ENCODE measurements around the gene GJA5.

DNA sequence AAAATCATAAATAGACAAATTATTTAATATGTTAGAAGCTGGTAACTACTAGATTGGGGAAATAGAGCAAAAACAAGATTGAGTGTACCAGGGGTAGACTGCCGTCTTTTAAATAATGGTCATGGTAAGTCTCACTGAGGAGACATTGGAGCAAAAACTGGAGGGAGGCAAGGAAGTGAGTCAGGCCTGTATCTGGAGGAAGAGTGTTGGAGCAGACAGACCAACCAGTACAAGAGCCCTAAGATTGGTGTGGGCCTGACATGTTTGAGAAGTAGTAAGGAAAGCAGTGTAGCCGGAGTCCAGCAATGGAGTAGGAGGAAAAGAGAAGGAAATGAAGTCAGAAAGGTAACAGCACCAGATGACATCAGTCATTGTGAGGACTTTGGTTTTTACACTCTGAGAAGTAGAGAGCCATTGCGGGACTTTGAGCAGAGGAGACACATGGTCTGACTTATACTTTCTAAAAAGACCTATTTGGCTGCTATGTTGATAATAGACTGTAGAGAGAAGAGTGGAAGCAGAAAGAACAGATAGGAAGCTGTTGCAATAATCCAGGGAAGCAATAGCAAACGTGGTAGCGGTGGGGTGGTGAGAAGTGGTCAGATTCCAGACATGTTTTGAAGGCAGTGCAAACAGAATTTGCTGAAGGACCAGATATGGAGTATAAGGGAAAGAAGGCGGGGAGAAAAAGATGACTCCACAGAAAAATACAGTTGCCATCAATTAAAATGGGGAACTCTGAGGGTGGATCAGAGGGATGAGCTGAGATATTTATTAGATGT lies 44.7 kb upstream of the GJA5 start:
- TF ChIP-seq, protein P1, sequence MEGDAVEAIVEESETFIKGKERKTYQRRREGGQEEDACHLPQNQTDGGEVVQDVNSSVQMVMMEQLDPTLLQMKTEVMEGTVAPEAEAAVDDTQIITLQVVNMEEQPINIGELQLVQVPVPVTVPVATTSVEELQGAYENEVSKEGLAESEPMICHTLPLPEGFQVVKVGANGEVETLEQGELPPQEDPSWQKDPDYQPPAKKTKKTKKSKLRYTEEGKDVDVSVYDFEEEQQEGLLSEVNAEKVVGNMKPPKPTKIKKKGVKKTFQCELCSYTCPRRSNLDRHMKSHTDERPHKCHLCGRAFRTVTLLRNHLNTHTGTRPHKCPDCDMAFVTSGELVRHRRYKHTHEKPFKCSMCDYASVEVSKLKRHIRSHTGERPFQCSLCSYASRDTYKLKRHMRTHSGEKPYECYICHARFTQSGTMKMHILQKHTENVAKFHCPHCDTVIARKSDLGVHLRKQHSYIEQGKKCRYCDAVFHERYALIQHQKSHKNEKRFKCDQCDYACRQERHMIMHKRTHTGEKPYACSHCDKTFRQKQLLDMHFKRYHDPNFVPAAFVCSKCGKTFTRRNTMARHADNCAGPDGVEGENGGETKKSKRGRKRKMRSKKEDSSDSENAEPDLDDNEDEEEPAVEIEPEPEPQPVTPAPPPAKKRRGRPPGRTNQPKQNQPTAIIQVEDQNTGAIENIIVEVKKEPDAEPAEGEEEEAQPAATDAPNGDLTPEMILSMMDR (IDR thresholded peaks at IDR 0.05) = no peak
- no peak for TF ChIP-seq POLR2A (IDR thresholded peaks at IDR 0.05)
